Measurements from ENCODE around the gene KMT2B. TPM values are rescaled to one million over a fixed set of nuclear protein-coding genes. Genes with fewer than 3 reads are reported as not detected.

The KMT2B gene
- total RNA-seq, 1 experiment from 2014 or later = 21.4 TPM

- no peaks in the 10 kb centered on the region for H3K9me3 ChIP-seq (ENCODE audit: low read length)
These were observed 13.6 kb upstream of the KMT2B start, which contains the start of gene ZBTB32 for GRCh38 chr19:35704218-35704617. Gene ZBTB32 (plus strand): TSS chr19:35704558. CDS start chr19:35714627, 10,069 bp downstream.

GRCh38 chr19:35708391-35708790 is 9.4 kb upstream of the KMT2B start:
- peaks cover 8% of the 10 kb centered on the region for H3K4me1 ChIP-seq (ENCODE audit: low read length)
- H3K9ac ChIP-seq (ENCODE audit: low read length) = no peak overlapping the region
- H3K4me2 ChIP-seq (ENCODE audit: low read depth, low read length, poor library complexity, severe bottlenecking) = no peak overlapping the region
- H3K9me3 ChIP-seq (ENCODE audit: low read length) = no peaks in the 10 kb centered on the region
- no peak overlapping the region for H3K27ac ChIP-seq (ENCODE audit: low read length)
- H4K20me1 ChIP-seq (ENCODE audit: insufficient read depth, low read depth, low read length) = 0 out of 2 replicates have a peak, but pooled peaks cover 5% of the 10 kb centered on the region
- H2AFZ ChIP-seq (ENCODE audit: low read length) = no peak overlapping the region
- H3K27me3 ChIP-seq (ENCODE audit: low read length) = no peaks in the 10 kb centered on the region
- no peak for DNase-seq
- no peaks in the 10 kb centered on the region for H3K9me2 ChIP-seq (replicated peaks; ENCODE audit: insufficient read depth, low read length)
- H3K36me3 ChIP-seq (ENCODE audit: insufficient read depth, low read length) = no peaks in the 10 kb centered on the region
- no peaks in the 10 kb centered on the region for H3K79me2 ChIP-seq (ENCODE audit: low read length)
- no peak overlapping the region for H3K4me3 ChIP-seq (ENCODE audit: low read length)

More at GRCh38 chr19:35704218-35704617, 13.6 kb upstream of the KMT2B start, which contains the start of gene ZBTB32:
- H3K36me3 ChIP-seq (ENCODE audit: insufficient read depth, low read length) = no peaks in the 10 kb centered on the region
- no peak within 1 kb of the TSS for H3K27ac ChIP-seq (ENCODE audit: low read length)
- no peak within 1 kb of the TSS for H3K4me2 ChIP-seq (ENCODE audit: low read depth, low read length, poor library complexity, severe bottlenecking)
- H3K9me2 ChIP-seq (replicated peaks; ENCODE audit: insufficient read depth, low read length) = no peaks in the 10 kb centered on the region
- no peaks in the 10 kb centered on the region for H3K79me2 ChIP-seq (ENCODE audit: low read length)
- H3K4me1 ChIP-seq (ENCODE audit: low read length) = peaks cover 9% of the 10 kb centered on the region
- H3K27me3 ChIP-seq (ENCODE audit: low read length) = no peaks in the 10 kb centered on the region
- H3K4me3 ChIP-seq (ENCODE audit: low read length) = no peak within 1 kb of the TSS
- no peak within 1 kb of the TSS for H2AFZ ChIP-seq (ENCODE audit: low read length)
- peak; percentile 78 for DNase-seq
- H4K20me1 ChIP-seq (ENCODE audit: insufficient read depth, low read depth, low read length) = no peaks in the 10 kb centered on the region
- H3K9ac ChIP-seq (ENCODE audit: low read length) = no peak within 1 kb of the TSS

- no peaks in the 10 kb centered on the region for H3K36me3 ChIP-seq (ENCODE audit: insufficient read depth, low read length)
- H3K27ac ChIP-seq (ENCODE audit: low read length) = no peak overlapping the region
- no peak overlapping the region for H3K4me2 ChIP-seq (ENCODE audit: low read depth, low read length, poor library complexity, severe bottlenecking)
- peaks cover 17% of the 10 kb centered on the region for H3K4me1 ChIP-seq (ENCODE audit: low read length)
- H3K79me2 ChIP-seq (ENCODE audit: low read length) = no peaks in the 10 kb centered on the region
- no peaks in the 10 kb centered on the region for H3K9me3 ChIP-seq (ENCODE audit: low read length)
- H3K9me2 ChIP-seq (replicated peaks; ENCODE audit: insufficient read depth, low read length) = no peaks in the 10 kb centered on the region
- no peaks in the 10 kb centered on the region for H3K27me3 ChIP-seq (ENCODE audit: low read length)
- H2AFZ ChIP-seq (ENCODE audit: low read length) = no peak overlapping the region
- H3K4me3 ChIP-seq (ENCODE audit: low read length) = no peak overlapping the region
- no peak overlapping the region for H3K9ac ChIP-seq (ENCODE audit: low read length)
- 0 out of 2 replicates have a peak, but pooled peaks cover 8% of the 10 kb centered on the region for H4K20me1 ChIP-seq (ENCODE audit: insufficient read depth, low read depth, low read length)
- no peak for DNase-seq
These were observed 6.7 kb upstream of the KMT2B start for GRCh38 chr19:35710784-35711723.

- Histone ChIP-seq H3K27ac (ENCODE audit: low read length) (no peak overlapping the region), H2AFZ (ENCODE audit: low read length) (no peak overlapping the region), H3K27me3 (ENCODE audit: low read length) (no peaks in the 10 kb centered on the region), H3K4me3 (ENCODE audit: low read length) (no peak overlapping the region), H3K79me2 (ENCODE audit: low read length) (no peaks in the 10 kb centered on the region), H3K36me3 (ENCODE audit: insufficient read depth, low read length) (no peaks in the 10 kb centered on the region), H3K4me2 (ENCODE audit: low read depth, low read length, poor library complexity, severe bottlenecking) (no peak overlapping the region), H4K20me1 (ENCODE audit: insufficient read depth, low read depth, low read length) (0 out of 2 replicates have a peak, but pooled peaks cover 8% of the 10 kb centered on the region), H3K9ac (ENCODE audit: low read length) (no peak overlapping the region), H3K9me2 (replicated peaks; ENCODE audit: insufficient read depth, low read length) (no peaks in the 10 kb centered on the region), H3K4me1 (ENCODE audit: low read length) (peaks cover 24% of the 10 kb centered on the region), H3K9me3 (ENCODE audit: low read length) (no peaks in the 10 kb centered on the region)
- peak; percentile 55 for DNase-seq
These were observed 5.0 kb upstream of the KMT2B start for GRCh38 chr19:35712567-35713505.

GRCh38 chr19:35713506-35713850 is 4.3 kb upstream of the KMT2B start:
- Histone ChIP-seq H3K4me3 (ENCODE audit: low read length) (no peak overlapping the region), H3K9ac (ENCODE audit: low read length) (no peak overlapping the region), H3K27me3 (ENCODE audit: low read length) (no peaks in the 10 kb centered on the region), H2AFZ (ENCODE audit: low read length) (no peak overlapping the region), H3K9me2 (replicated peaks; ENCODE audit: insufficient read depth, low read length) (no peaks in the 10 kb centered on the region), H3K4me1 (ENCODE audit: low read length) (peaks cover 24% of the 10 kb centered on the region), H3K9me3 (ENCODE audit: low read length) (no peaks in the 10 kb centered on the region), H3K79me2 (ENCODE audit: low read length) (peaks cover 4% of the 10 kb centered on the region), H3K27ac (ENCODE audit: low read length) (no peak overlapping the region), H4K20me1 (ENCODE audit: insufficient read depth, low read depth, low read length) (peaks cover 8% of the 10 kb centered on the region; the same call in 1 of the 2 replicates), H3K36me3 (ENCODE audit: insufficient read depth, low read length) (no peaks in the 10 kb centered on the region), H3K4me2 (ENCODE audit: low read depth, low read length, poor library complexity, severe bottlenecking) (no peak overlapping the region)
- no peak for DNase-seq

GRCh38 chr19:35713904-35714495 is 3.8 kb upstream of the KMT2B start:
- Histone ChIP-seq H3K4me3 (ENCODE audit: low read length) (no peak overlapping the region), H3K27ac (ENCODE audit: low read length) (no peak overlapping the region), H3K4me1 (ENCODE audit: low read length) (peaks cover 27% of the 10 kb centered on the region), H3K79me2 (ENCODE audit: low read length) (peaks cover 9% of the 10 kb centered on the region), H2AFZ (ENCODE audit: low read length) (no peak overlapping the region), H3K27me3 (ENCODE audit: low read length) (no peaks in the 10 kb centered on the region), H4K20me1 (ENCODE audit: insufficient read depth, low read depth, low read length) (peaks cover 14% of the 10 kb centered on the region; the same call in 1 of the 2 replicates), H3K9ac (ENCODE audit: low read length) (no peak overlapping the region), H3K4me2 (ENCODE audit: low read depth, low read length, poor library complexity, severe bottlenecking) (no peak overlapping the region), H3K9me3 (ENCODE audit: low read length) (no peaks in the 10 kb centered on the region), H3K9me2 (replicated peaks; ENCODE audit: insufficient read depth, low read length) (no peaks in the 10 kb centered on the region), H3K36me3 (ENCODE audit: insufficient read depth, low read length) (no peaks in the 10 kb centered on the region)
- DNase-seq = no peak

- Histone ChIP-seq H3K27ac (ENCODE audit: low read length) (no peak overlapping the region), H4K20me1 (ENCODE audit: insufficient read depth, low read depth, low read length) (peaks cover 21% of the 10 kb centered on the region; the same call in 1 of the 2 replicates), H3K9me2 (replicated peaks; ENCODE audit: insufficient read depth, low read length) (no peaks in the 10 kb centered on the region), H3K4me2 (ENCODE audit: low read depth, low read length, poor library complexity, severe bottlenecking) (no peak overlapping the region), H2AFZ (ENCODE audit: low read length) (no peak overlapping the region), H3K9ac (ENCODE audit: low read length) (0 out of 2 replicates have a peak overlapping the region, but pooled peaks have one; percentile 87), H3K27me3 (ENCODE audit: low read length) (no peaks in the 10 kb centered on the region), H3K36me3 (ENCODE audit: insufficient read depth, low read length) (peaks cover 3% of the 10 kb centered on the region; the same call in 1 of the 2 replicates), H3K4me3 (ENCODE audit: low read length) (no peak overlapping the region), H3K4me1 (ENCODE audit: low read length) (peaks cover 32% of the 10 kb centered on the region), H3K9me3 (ENCODE audit: low read length) (no peaks in the 10 kb centered on the region), H3K79me2 (ENCODE audit: low read length) (peaks cover 17% of the 10 kb centered on the region)
- no peak for DNase-seq
These were observed 3.0 kb upstream of the KMT2B start for GRCh38 chr19:35714601-35715354.
